ENCODE results near the gene NCAM2. TPM values are rescaled to one million over a fixed set of nuclear protein-coding genes. Genes with fewer than 3 reads are reported as not detected.

NCAM2 gene
- total and polyA plus RNA-seq, 2 donors (not counting 3 experiments of a cell fraction or from before 2014, with no cell fraction given) = 0.11 to 0.27 TPM

DNA sequence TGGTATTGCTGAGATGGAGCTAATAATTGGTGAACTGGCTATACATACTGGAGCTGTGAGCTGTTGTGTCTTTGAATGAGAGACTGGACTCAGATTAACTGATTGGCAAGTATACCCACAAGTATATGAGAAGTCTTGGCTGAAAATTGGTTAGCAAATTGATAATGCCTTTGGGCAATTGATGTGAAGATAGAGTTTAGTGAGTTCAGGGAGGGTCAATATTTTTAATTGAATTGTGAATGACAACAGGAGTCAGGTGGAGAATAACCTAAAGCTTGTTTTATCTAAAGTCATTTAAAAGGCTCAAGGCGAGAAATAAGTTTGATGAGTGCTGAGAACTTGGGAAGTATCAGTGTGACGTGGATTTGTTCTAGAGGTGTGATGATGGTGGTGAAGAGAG, 27.5 kb downstream of the NCAM2 start:
- ChIA-PET CTCF (no interaction called here), POLR2A (no interaction called here)
- Histone ChIP-seq H3K4me1 (ENCODE audit: control insufficient read depth, extremely low read depth, insufficient read depth, low read length) (no peaks in the 10 kb centered on the region), H3K36me3 (ENCODE audit: control insufficient read depth in 2 of 2, extremely low read depth in 1 of 2, insufficient read depth in 2 of 2, low read length in 2 of 2) (no peaks in the 10 kb centered on the region), H3K27me3 (ENCODE audit: control insufficient read depth in 2 of 2, insufficient read depth in 2 of 2, low read length in 2 of 2) (no peaks in the 10 kb centered on the region), H3K9ac (replicated peaks; ENCODE audit: extremely low read depth, insufficient read depth, low read length) (no peak overlapping the region), H3K9me1 (replicated peaks; ENCODE audit: control insufficient read depth, extremely low read depth, insufficient read depth, low read length) (no peaks in the 10 kb centered on the region), H3K4me2 (ENCODE audit: insufficient read depth, low read length) (no peak overlapping the region), H3K79me2 (ENCODE audit: control insufficient read depth, insufficient read depth, low read length) (no peaks in the 10 kb centered on the region), H3K27ac (ENCODE audit: insufficient read depth, low read depth, low read length) (no peak overlapping the region), H4K20me1 (replicated peaks; ENCODE audit: control insufficient read depth, extremely low read depth, insufficient read depth, low read length) (no peaks in the 10 kb centered on the region), H2AFZ (ENCODE audit: low read depth, low read length) (no peak overlapping the region), H3K9me3 (replicated peaks; ENCODE audit: control insufficient read depth, insufficient read depth, low read length) (no peaks in the 10 kb centered on the region), H3K4me3 (replicated peaks in 1 of 3; ENCODE audit: insufficient read depth in 1 of 3, low read depth in 1 of 3, low read length in 3 of 3) (no peak overlapping the region)
- FAIRE-seq (no peak), DNase-seq (ENCODE audit: low read depth, low spot score) (no peak)
- no peak for TF ChIP-seq EZH2 (IDR thresholded peaks at IDR 0.05; ENCODE audit: borderline replicate concordance, low read depth, low read length, severe bottlenecking)
- TF ChIP-seq, protein P1, sequence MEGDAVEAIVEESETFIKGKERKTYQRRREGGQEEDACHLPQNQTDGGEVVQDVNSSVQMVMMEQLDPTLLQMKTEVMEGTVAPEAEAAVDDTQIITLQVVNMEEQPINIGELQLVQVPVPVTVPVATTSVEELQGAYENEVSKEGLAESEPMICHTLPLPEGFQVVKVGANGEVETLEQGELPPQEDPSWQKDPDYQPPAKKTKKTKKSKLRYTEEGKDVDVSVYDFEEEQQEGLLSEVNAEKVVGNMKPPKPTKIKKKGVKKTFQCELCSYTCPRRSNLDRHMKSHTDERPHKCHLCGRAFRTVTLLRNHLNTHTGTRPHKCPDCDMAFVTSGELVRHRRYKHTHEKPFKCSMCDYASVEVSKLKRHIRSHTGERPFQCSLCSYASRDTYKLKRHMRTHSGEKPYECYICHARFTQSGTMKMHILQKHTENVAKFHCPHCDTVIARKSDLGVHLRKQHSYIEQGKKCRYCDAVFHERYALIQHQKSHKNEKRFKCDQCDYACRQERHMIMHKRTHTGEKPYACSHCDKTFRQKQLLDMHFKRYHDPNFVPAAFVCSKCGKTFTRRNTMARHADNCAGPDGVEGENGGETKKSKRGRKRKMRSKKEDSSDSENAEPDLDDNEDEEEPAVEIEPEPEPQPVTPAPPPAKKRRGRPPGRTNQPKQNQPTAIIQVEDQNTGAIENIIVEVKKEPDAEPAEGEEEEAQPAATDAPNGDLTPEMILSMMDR (IDR thresholded peaks at IDR 0.05; ENCODE audit: extremely low read depth in 1 of 2, insufficient read depth in 1 of 2, low read depth in 1 of 2, low read length in 2 of 2) = no peak
- no TSS peak for BruUV-seq (replicated peaks)
- dilution Hi-C loops (cut with MboI; ENCODE audit: extremely low pct_ligation_motif_present, low sequenced_read_pairs) (no loop called here), intact Hi-C loops (cut with micrococcal nuclease) (no loop called here)

DNA sequence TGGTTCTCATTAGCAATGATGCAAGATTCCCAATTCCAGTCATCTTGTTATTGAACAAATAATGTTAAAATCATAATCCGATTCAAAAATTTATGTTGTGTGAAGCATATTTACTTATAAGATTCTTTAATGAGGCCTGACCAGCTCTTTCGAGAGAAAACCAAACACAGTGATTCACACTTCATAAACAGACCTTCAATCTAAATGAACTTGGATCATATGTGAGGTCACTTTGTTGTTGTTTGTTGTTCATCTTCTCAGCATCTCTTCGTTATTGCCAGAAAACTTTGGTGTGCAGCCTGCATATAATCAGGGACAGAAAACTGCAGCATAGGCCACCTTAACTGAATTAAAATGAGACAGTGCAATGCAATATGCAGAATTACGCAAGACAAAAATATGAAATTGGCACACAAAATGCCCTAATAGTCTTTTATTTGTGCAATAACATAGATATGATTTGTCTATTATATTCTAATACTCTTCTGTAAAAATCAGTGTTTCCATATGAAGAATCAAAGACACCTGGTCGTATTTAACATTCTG, 30.1 kb downstream of the NCAM2 start:
- no peak overlapping the region for H3K4me3 ChIP-seq (replicated peaks in 1 of 3; ENCODE audit: insufficient read depth in 1 of 3, low read depth in 1 of 3, low read length in 3 of 3)
- ChIA-PET CTCF (no interaction called here), POLR2A (no interaction called here)
- H3K9me1 ChIP-seq (replicated peaks; ENCODE audit: control insufficient read depth, extremely low read depth, insufficient read depth, low read length) = no peaks in the 10 kb centered on the region
- H3K9me3 ChIP-seq (replicated peaks; ENCODE audit: control insufficient read depth, insufficient read depth, low read length) = no peaks in the 10 kb centered on the region
- no TSS peak for BruUV-seq (replicated peaks)
- no peak for DNase-seq (ENCODE audit: low read depth, low spot score)
- no peak for FAIRE-seq
- H3K9ac ChIP-seq (replicated peaks; ENCODE audit: extremely low read depth, insufficient read depth, low read length) = no peak overlapping the region
- no peaks in the 10 kb centered on the region for H4K20me1 ChIP-seq (replicated peaks; ENCODE audit: control insufficient read depth, extremely low read depth, insufficient read depth, low read length)
- dilution Hi-C loops (cut with MboI; ENCODE audit: extremely low pct_ligation_motif_present, low sequenced_read_pairs) = no loop called here
- H3K4me1 ChIP-seq (ENCODE audit: control insufficient read depth, extremely low read depth, insufficient read depth, low read length) = no peaks in the 10 kb centered on the region
- no peak overlapping the region for H3K27ac ChIP-seq (ENCODE audit: insufficient read depth, low read depth, low read length)
- no peaks in the 10 kb centered on the region for H3K36me3 ChIP-seq (ENCODE audit: control insufficient read depth in 2 of 2, extremely low read depth in 1 of 2, insufficient read depth in 2 of 2, low read length in 2 of 2)
- no peak overlapping the region for H2AFZ ChIP-seq (ENCODE audit: low read depth, low read length)
- no peaks in the 10 kb centered on the region for H3K79me2 ChIP-seq (ENCODE audit: control insufficient read depth, insufficient read depth, low read length)
- no peak overlapping the region for H3K4me2 ChIP-seq (ENCODE audit: insufficient read depth, low read length)
- no peaks in the 10 kb centered on the region for H3K27me3 ChIP-seq (ENCODE audit: control insufficient read depth in 2 of 2, insufficient read depth in 2 of 2, low read length in 2 of 2)
- intact Hi-C loops (cut with micrococcal nuclease) = no loop called here
- TF ChIP-seq POLR2AphosphoS5 (IDR thresholded peaks at IDR 0.05; ENCODE audit: insufficient read depth, low read depth, low read length) (no peak), FOS (IDR thresholded peaks at IDR 0.05; ENCODE audit: borderline replicate concordance, insufficient read depth, low read length) (no peak), MAX (IDR thresholded peaks at IDR 0.05; ENCODE audit: insufficient read depth, insufficient read length) (no peak), POLR2A (IDR thresholded peaks at IDR 0.05; ENCODE audit: low read depth, low read length) (no peak), MYC (IDR thresholded peaks at IDR 0.05; ENCODE audit: low read depth, low read length) (no peak), JUN (IDR thresholded peaks at IDR 0.05; ENCODE audit: borderline replicate concordance, insufficient read depth, insufficient read length, low read depth) (no peak), GATA2 (IDR thresholded peaks at IDR 0.05; ENCODE audit: insufficient read depth, insufficient read length, low read depth, low read length) (no peak), EZH2 (IDR thresholded peaks at IDR 0.05; ENCODE audit: borderline replicate concordance, low read depth, low read length, severe bottlenecking) (no peak)
- TF ChIP-seq, protein P1 (IDR thresholded peaks at IDR 0.05; ENCODE audit: extremely low read depth in 1 of 2, insufficient read depth in 1 of 2, low read depth in 1 of 2, low read length in 2 of 2) = no peak
